Pancreas (tissue), 10 donors: Measurements from ENCODE around the gene PPP1R15B. TPM values are rescaled to one million over a fixed set of nuclear protein-coding genes. Genes with fewer than 3 reads are reported as not detected.

Source experiments
- ATAC-seq, 4 donors: fragments of 200-7000 bp; cut with Tn5 transposase; one replicate each; pipeline versions ENCODE4 v1.8.0 to v1.9.1; 2020; ENCODE audit warnings: mild to moderate bottlenecking in 4 of 4, moderate library complexity in 4 of 4
- DNase-seq, 6 donors: peaks; one replicate each; pipeline ENCODE4 v3.0.0-alpha.2; 2020
- FAIRE-seq: peaks from 2 replicates; lab custom pipeline; 2012; peaks lifted over from hg19 to GRCh38; lab: Jason Lieb, UNC
- H3K27ac ChIP-seq, 4 donors: fragments of 200-600 bp; sonication (generic); 1 replicate in 3 of 4; 2 replicates in 1 of 4; pipeline versions ENCODE4 v1.5.0 to v1.8.0; 2020
- H3K27me3 ChIP-seq, 4 donors: fragments of 200-600 bp; one replicate each; pipeline ENCODE4 v1.8.0; 2021
- H3K36me3 ChIP-seq, 3 donors: fragments of 200-600 bp; sonication (generic) in 1 of 3; one replicate each; pipeline versions ENCODE4 v1.5.0 to v1.8.0; 2020 to 2021
- H3K4me1 ChIP-seq, 3 donors: fragments of 200-600 bp; one replicate each; pipeline ENCODE4 v1.8.0; 2021
- H3K4me3 ChIP-seq, 4 donors: fragments of 200-600 bp; sonication (generic) in 2 of 4; one replicate each; pipeline versions ENCODE4 v1.5.0 to v1.8.0; 2020 to 2021
- H3K9me3 ChIP-seq, 4 donors: fragments of 200-600 bp; one replicate each; pipeline ENCODE4 v1.8.0; 2021
- CTCF ChIP-seq, 4 donors: fragments of 200-600 bp; sonication (generic) in 3 of 4; IDR thresholded peaks; one replicate each; pipeline versions ENCODE4 v1.5.0 to v1.8.0; 2021; ENCODE audit warnings: antibody characterized with exemption in 4 of 4
- WGBS, 2 donors: extraction: QIAGEN DNeasy Blood & Tissue Kit; methylation state at CpG; one replicate each; pipeline ENCODE4 v1.1.7; 2013; 5-methylcytosine and 5-hydroxymethylcytosine counted together
- intact Hi-C, 3 donors: fragments of 100-400 bp; cut with DNase I; formaldehyde crosslinking; loops; one replicate each; pipeline versions ENCODE4 v1.11.1 to v1.14.2; 2022
- polyA plus RNA-seq, 2 donors: library from polyadenylated mRNA; stranded (reverse); fragments of 200-250 nt; gene quantifications; one replicate each; pipeline ENCODE4 v1.2.3, GENCODE V29; 2013
- total RNA-seq, 6 donors: library from RNA; stranded (reverse); fragmentation: NEBNext Ultra II Directional in 4 of 6; extraction: Animal tissue kit (Norgen Biotek cat#: 25700) in 4 of 6; gene quantifications; one replicate each; pipeline versions ENCODE4 v1.2.1 to v1.2.4, GENCODE V29; 2021 to 2023
- donor health status: healthy with polysubstance abuse.
- donor health status: DM: no; HTN: no; CAD: no; lungs with moderate emphysema.
- donor health status: DM: no; HTN: no; CAD: no.
- donor health status: control.
- donor health status: control.
- donor health status: Bipolar disorder and iron deficiency.
- donor health status: DM: yes; HTN: yes; CAD: no.
- donor health status: DM: no; HTN: no; CAD: no.
- donor health status: DM: no; HTN: no; CAD: no.
- donor health status: DM: yes; HTN: yes; CAD: no.

Gene PPP1R15B
- total and polyA plus RNA-seq, 8 donors: 7.8 to 47.9 (median 21.5) TPM

DNA sequence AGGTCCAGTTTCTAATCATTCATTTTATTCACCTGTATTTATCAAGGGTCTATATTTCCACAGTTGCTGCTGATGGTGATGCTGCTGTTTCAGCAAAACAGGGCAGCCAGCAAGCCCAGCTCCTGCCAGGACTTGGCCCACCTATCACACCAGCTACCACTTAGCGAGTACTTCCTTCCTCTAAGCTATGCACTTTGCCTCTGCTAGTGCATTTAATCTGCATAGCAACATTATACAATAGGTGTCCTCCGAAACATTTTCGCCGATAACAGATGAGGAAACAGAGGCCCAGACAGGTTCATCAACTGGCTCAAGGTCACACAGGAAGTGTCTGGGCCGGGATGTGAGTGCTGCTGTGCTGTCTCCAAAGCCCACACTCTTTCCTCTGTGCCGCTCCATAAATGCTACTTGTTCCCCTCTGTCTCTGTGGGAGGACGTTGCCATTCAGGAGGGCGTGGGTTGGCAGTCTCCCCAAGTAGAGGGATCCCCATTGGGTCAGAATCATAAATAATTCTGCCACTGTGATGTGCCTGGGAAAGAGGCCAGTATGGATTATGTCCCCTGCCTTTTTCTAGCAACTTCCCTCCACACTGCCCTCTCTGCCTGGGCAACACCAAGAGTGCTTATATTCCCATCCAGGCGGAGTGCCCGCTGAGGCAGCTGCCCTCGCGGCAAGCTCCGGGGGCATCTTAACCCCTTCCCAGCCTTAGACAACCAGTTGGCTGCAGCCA, 42.5 kb downstream of the PPP1R15B start:
- Histone ChIP-seq H3K4me1 (peaks cover 0 to under 1% (median 0%) of the 10 kb centered on the region in 3 donors), H3K27me3 (no peaks in the 10 kb centered on the region), H3K9me3 (no peaks in the 10 kb centered on the region), H3K36me3 (no peaks in the 10 kb centered on the region), H3K27ac (no peak overlapping the region), H3K4me3 (no peak overlapping the region)
- no peak for DNase-seq
- TF ChIP-seq CTCF (IDR thresholded peaks at IDR 0.05): no peak
- intact Hi-C loops: loop anchor here in 2 of 3 donors (5.0 to 10.0 kb wide), 2 partner anchors 114 to 212 kb away; no protein-coding TSS in a partner anchor
- ATAC-seq: no peak
- no peak for FAIRE-seq
- WGBS, 2 donors: 76 to 77% methylated on average over 13 of the region's 13 CpGs

- no peak overlapping the region for H3K4me3 ChIP-seq
- no peak for TF ChIP-seq CTCF (IDR thresholded peaks at IDR 0.05)
- H3K9me3 ChIP-seq: no peaks in the 10 kb centered on the region
- H3K27me3 ChIP-seq: no peaks in the 10 kb centered on the region
- DNase-seq (no peak), FAIRE-seq (no peak), ATAC-seq (no peak)
- peaks cover 0 to 5% (median 3%) of the 10 kb centered on the region in 3 donors for H3K4me1 ChIP-seq
- WGBS, 2 donors: 82 to 89% methylated on average over 10 of the region's 10 CpGs
- intact Hi-C loops: loop anchor here in 2 of 3 donors (5.0 to 10.0 kb wide), 2 partner anchors 113 to 211 kb away; no protein-coding TSS in a partner anchor
- no peak overlapping the region for H3K27ac ChIP-seq
- H3K36me3 ChIP-seq: no peaks in the 10 kb centered on the region
Measured at GRCh38 chr1:204367956-204368355, 43.7 kb downstream of the PPP1R15B start.

DNA sequence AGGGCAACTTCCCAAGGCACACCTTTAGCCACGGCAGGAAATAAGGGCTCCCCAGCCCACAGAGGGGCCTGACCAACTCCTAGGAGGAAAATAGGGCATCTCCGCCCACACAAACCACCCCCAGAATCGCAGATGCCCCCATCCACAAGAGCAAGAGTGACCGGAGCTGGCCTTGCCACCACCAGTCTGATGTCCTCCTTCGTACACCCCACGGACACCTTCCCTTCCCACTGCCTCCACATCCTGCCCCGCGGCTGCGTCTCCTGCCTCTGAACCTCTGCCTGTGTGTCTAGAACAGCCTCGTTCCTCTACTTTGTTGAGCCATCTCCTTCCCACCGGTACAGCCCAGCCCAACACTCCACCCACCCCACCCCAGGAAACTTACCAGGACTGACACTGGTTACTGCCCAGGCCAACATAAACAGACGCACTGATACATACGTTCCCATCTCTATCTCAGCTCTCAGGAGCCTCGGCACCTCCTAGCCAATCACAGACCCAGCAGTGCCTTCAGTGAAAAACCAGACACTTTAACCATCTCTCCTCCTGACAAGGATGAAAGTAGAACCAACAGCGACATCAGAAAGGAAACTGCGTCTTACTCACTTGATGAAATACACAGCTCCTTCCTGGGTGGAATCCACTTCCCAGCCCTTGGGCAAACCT, 44.3 kb downstream of the PPP1R15B start:
- no peak for DNase-seq
- FAIRE-seq: no peak
- H3K4me3 ChIP-seq: no peak overlapping the region
- H3K27me3 ChIP-seq: no peaks in the 10 kb centered on the region
- H3K36me3 ChIP-seq: no peaks in the 10 kb centered on the region
- H3K9me3 ChIP-seq: no peaks in the 10 kb centered on the region
- WGBS, 2 donors: 85 to 90% methylated on average over 16 of the region's 16 CpGs
- intact Hi-C loops: loop anchor here in 2 of 3 donors (5.0 to 10.0 kb wide), 2 partner anchors 113 to 210 kb away; no protein-coding TSS in a partner anchor
- TF ChIP-seq CTCF (IDR thresholded peaks at IDR 0.05): no peak
- H3K4me1 ChIP-seq: peaks cover 0 to 7% (median 4%) of the 10 kb centered on the region in 3 donors
- ATAC-seq: no peak
- no peak overlapping the region for H3K27ac ChIP-seq

- Histone ChIP-seq H3K4me3 (no peak overlapping the region), H3K27ac (no peak overlapping the region), H3K27me3 (no peaks in the 10 kb centered on the region), H3K4me1 (peaks cover 0 to 7% (median 4%) of the 10 kb centered on the region in 3 donors), H3K36me3 (no peaks in the 10 kb centered on the region), H3K9me3 (no peaks in the 10 kb centered on the region)
- intact Hi-C loops: loop anchor here in 2 of 3 donors (5.0 to 10.0 kb wide), 2 partner anchors 112 to 209 kb away; no protein-coding TSS in a partner anchor
- FAIRE-seq (no peak), ATAC-seq (no peak), DNase-seq (no peak)
- no peak for TF ChIP-seq CTCF (IDR thresholded peaks at IDR 0.05)
- WGBS, 2 donors: 90 to 94% methylated on average over 7 of the region's 7 CpGs
Measured at GRCh38 chr1:204366759-204367158, 44.9 kb downstream of the PPP1R15B start.
